Retinal pigment epithelial cell (primary cell): Measurements from ENCODE around the gene MEPE.
"Not testable (repeated sequence)": the region's sequence is repeated elsewhere in the genome, so short reads cannot be mapped to it uniquely, and the experiment has no call there.

Experiments used
- DNase-seq: peaks from one replicate; pipeline ENCODE4 v3.0.0-alpha.2; 2010; ENCODE audit warnings: low read depth
- H3K4me3 ChIP-seq: 2 replicates; pipeline ENCODE4 v1.5.1; 2011; ENCODE audit warnings: mild to moderate bottlenecking, low read length, control low read depth, moderate library complexity
- TF ChIP-seq, protein P1 (sequence below): conservative IDR thresholded peaks from 2 replicates; pipeline ENCODE4 v1.5.1; 2011; ENCODE audit warnings: low read depth, low read length, control low read depth, inconsistent platforms

Gene MEPE

DNA sequence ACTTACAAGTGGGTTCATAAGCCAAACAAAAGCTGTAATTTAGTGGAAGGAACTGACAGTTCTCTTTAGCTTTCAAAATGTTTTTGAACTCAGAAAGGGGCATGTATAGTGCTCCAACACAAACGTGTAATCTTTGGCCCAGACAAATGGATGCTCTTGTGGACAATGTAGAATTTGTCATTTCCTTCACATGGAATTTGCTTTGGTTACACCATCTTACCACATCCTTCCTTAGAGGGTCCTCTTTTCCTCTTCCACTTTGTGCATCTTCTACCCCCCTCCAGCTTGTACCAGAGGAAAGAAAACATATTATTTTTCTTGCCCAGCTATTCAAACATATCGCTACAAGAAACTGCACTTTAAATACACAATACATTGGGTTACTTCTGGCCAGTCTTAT lies 42.4 kb downstream of the MEPE start:
- no peak overlapping the region for H3K4me3 ChIP-seq
- no peak for DNase-seq
- TF ChIP-seq, protein P1, sequence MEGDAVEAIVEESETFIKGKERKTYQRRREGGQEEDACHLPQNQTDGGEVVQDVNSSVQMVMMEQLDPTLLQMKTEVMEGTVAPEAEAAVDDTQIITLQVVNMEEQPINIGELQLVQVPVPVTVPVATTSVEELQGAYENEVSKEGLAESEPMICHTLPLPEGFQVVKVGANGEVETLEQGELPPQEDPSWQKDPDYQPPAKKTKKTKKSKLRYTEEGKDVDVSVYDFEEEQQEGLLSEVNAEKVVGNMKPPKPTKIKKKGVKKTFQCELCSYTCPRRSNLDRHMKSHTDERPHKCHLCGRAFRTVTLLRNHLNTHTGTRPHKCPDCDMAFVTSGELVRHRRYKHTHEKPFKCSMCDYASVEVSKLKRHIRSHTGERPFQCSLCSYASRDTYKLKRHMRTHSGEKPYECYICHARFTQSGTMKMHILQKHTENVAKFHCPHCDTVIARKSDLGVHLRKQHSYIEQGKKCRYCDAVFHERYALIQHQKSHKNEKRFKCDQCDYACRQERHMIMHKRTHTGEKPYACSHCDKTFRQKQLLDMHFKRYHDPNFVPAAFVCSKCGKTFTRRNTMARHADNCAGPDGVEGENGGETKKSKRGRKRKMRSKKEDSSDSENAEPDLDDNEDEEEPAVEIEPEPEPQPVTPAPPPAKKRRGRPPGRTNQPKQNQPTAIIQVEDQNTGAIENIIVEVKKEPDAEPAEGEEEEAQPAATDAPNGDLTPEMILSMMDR = no peak

DNA sequence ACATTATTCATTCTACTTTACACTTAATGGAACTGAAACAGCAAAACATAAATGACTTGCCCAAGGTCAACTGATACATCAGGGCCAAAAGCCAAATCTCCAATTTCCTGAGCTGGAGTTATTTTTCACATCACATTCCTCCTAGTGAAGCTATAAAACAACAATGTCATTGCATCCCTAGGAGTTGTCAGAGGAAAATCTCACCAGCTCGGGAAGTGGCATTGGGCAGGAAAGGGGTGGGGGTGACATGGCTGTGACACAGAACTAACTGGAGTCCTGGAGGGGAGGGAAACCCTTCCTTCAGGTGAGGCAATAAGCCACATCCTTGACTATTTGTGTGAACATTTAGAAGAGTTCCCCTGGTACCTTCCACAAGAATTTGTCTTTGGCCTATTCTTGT lies 47.3 kb downstream of the MEPE start:
- no peak overlapping the region for H3K4me3 ChIP-seq
- TF ChIP-seq, protein P1 = no peak
- no peak for DNase-seq

DNA sequence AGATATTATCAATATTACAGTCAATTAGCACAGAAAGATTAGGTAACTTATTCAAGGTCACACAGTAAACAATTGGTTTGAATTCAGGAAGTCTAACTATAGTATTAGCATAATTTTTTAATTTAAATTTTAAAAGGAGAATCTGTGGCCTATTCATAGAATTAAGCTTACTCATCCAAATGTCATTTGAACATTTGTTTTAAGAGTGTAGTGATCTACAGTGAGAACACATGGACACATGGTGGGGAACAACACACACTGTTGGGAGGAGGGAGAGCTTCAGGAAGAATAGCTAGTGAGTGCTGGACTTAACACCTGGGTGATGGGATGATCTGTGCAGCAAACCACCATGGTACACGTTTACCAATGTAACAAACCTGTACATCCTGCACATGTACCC lies 48.3 kb downstream of the MEPE start:
- no peak overlapping the region for H3K4me3 ChIP-seq
- TF ChIP-seq, protein P1 = no peak
- DNase-seq = no peak

DNA sequence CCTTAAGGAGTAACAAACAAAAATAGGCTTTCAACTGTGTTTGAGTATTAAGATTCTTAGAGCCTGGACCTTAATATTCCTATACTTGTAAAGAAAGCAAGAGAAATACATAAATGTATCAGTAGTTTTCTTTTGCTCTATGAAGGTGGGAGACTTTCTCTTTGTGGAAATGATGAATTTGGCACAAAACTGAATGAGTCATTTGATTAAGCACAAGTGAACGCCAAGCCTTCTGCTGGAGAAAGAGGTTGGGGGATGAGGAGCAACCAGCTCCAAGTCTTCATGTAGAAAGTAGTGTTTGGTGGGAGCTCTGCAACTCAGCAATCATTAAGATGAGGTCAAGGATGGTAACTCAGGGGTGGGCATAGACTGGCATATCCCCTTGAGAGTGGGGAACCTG lies 49.6 kb downstream of the MEPE start:
- no peak overlapping the region for H3K4me3 ChIP-seq
- TF ChIP-seq, protein P1 = no peak
- DNase-seq = no peak

DNA sequence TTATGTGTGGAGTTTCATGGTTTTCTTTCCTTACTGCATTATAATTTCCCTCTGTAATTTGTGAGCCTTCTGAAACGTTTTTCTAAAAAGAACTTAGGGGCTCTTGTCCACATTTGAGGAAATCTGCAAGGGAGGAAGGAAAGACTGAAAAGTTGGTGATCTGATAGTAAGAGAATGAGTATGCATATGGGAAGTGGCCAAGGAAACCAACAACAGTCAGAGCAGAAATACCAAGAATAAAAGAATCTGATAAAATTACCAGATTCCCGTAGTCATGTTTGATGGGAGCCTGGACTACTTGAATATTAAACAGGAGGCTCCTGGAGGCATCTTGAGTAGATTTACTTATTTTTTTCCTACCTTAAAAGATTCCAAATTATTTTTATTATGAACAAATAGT lies 50.1 kb downstream of the MEPE start:
- TF ChIP-seq, protein P1 = no peak
- no peak overlapping the region for H3K4me3 ChIP-seq

DNA sequence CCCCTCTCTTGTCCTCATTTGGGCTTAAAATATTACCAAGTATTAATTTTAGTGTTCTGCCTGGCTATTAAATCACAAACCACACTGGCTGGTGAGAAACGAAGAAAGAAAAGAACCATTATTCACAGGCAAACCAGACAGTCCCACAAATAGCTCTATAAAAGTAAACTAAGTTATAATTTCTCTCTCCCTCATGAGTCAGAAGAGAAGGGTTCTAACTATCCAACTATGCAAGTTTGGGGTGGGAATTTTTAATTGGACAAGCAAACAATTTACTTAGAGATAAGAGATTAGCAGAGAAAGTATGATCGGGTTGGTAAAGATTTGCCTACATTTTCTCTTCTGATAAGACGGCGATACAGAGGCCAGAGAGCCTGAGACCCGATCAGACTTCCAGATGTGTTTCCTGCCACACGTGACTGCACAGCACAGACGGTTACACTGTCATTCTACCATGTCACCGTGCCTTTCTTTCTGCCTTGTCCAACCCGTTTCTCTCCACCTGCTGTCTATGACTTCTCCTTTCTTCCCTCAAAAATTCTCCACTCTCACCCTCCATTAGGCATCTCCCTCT lies 52.3 kb downstream of the MEPE start:
- no peak for DNase-seq
- H3K4me3 ChIP-seq = no peak overlapping the region
- TF ChIP-seq, protein P1 = no peak

More for the DNA sequence above, 50.1 kb downstream of the MEPE start:
- no peak for DNase-seq

DNA sequence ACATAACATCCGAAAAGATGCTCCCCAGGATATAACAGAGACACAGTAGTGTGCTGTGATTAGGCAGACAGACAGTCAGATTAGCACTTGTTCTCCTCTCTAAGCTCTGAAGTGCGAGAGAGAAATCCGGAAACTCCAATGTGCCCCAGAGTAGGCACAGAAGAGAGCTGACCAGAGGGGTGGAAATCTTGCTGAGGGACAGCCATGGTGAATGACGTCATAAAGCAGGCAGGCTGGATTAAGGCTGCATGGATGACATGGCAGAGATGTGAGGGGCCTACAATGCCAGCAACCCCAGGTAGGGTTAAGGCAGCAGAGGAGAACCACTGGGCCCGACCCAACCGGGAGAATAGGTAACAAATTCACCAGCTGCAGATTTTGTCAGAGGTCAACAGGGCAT lies 53.3 kb downstream of the MEPE start:
- TF ChIP-seq, protein P1 = no peak
- DNase-seq = no peak
- no peak overlapping the region for H3K4me3 ChIP-seq

DNA sequence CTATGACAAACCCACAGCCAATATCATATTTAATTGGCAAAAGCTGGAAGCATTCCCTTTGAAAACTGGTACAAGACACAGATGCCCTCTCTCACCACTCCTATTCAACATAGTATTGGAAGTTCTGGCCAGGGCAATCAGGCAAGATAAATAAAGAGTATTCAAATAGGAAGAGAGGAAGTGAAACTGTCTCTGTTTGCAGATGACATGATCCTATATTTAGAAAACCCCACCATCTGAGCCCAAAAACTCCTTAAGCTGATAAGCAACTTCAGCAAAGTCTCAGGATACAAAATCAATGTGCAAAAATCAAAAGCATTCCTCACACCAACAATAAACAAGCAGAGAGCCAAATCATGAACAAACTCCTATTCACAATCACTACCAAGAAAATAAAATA lies 58.0 kb downstream of the MEPE start:
- DNase-seq, H3K4me3 ChIP-seq: not testable (repeated sequence)
